HG03139 (cell line): ENCODE data around the gene SLC8A3.

ENCODE experiments used
- ATAC-seq: cut with Tn5 transposase; IDR thresholded peaks from one replicate; pipeline ENCODE4 v1.9.1; 2021; ENCODE audit not compliant: unreplicated experiment

SLC8A3 gene

DNA sequence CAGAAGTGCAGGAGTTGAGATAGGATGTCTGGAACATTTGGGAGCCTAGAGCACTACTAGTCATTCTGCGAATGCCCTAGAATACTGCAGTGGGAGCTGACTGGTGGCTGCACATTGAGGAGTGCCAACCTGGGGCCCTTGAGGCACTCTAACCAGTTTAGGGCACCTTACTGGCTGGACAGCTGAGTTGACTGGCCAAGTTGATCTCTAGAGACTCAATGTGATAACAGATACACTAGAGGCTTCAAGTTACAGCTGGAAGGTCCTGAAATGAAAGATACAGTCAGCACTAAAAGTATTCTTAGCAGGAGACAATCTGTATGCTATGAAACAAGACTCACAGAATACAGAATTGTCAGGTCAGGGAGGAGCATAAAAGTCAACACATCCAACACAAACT, 8.0 kb downstream of the SLC8A3 start:
- ATAC-seq, result no peak

DNA sequence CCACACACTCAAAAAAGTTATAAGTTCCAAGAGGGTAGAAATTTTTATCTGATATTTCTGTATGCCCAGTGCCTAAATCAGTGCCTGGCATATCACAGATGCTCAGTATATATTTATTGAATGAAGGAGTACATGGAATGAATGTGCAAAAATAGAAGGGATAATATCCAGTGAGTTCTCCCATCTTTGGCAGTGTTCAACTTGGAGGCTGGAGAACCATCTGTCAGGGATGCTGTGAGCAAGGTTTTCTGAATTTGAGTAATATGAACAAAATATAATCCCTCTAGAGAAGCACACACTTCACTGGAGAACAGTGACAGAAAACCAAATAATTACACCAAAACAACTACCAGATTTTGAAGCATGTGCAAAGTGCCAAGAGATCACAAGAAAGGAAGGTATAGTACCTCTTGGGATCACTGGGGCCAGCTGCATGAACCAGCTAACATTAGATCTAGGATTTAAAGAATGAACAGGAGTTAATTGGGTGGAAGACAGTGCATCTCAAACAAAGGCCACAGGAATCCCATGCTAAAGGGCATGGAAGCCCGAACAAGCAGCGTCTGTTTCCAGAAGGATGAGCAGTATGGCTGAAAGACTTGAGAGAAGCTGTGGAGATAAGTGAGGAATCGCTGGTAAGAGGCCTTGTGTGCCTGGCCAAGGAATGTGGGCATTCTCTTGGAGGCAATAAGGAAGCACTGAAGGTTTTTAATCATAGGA, 11.5 kb downstream of the SLC8A3 start:
- no peak for ATAC-seq

DNA sequence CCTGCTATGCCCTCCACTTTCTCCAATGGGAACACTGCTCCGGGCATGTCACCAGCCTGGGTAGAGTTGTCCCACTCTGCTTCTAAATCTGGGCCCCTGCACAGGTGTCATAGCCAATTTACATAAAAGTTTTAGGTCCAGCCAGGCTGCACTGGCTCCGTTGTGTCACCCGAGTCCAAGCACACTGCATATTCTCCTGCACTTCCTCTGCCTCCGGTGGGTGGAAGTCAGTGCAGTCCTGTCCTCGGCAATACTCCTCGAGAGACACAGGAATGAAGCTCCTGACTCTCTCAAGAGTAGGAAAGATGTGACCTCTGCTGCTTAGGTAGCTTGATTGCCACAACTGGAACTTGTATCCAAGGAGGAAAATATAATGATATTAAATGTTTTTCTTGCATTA, 15.2 kb downstream of the SLC8A3 start:
- ATAC-seq, result no peak

DNA sequence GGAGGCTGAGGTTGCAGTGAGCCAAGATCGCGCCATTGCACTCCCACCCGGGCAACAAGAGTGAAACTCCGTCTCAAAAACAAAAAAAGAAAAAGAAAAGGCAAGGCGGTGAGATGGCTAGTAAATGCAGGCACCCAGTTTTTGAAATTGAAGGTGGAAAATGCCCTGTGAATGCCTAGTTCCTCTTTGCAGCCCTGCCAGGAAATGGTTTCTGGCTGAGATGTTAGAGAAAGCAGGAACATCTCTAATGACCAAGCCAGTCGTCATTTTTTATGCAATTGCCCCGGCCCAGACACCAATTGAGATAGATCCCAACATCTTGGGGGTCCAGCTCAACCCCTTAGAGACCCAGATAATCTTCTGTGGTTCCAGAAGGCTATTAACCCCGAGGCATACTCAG, 17.0 kb downstream of the SLC8A3 start:
- ATAC-seq, result no peak

DNA sequence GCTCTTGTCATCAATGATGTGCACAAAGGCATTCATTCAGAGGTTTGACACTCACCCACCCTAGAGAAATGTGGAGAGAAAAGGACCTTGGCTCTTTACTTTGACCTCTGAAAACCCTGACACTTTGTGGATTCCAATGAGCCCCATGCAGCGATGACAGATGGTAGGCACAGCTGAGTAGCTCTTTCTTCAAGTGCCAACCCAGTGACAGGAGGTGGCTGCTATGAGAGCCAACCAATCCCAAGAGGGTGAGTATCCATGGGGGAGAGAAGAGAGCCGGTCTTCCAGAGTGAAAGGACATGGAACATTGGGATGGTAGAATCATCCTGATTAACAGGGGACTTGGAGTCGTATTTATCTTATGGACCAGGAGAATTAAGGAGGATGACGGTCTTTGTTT, 17.8 kb downstream of the SLC8A3 start:
- ATAC-seq, result no peak

DNA sequence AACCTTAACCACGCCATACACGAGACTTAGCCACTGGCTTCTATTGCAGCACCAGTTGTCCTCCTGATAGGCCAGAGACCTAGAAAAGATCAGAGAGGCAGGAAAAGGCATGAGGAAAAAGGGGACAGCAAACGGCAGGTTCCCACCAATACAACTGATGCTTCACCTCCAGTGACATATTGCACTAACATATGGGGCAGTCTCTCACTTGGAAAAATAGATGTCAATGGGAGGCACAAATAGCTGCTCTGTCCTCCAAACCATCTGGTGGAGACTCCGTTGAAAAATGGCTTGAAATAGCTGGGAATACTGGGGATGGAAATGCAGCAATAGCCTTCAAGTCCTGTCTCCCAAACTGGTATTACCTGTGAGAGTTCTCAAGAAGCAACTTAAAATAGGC, 20.3 kb downstream of the SLC8A3 start:
- no peak for ATAC-seq

DNA sequence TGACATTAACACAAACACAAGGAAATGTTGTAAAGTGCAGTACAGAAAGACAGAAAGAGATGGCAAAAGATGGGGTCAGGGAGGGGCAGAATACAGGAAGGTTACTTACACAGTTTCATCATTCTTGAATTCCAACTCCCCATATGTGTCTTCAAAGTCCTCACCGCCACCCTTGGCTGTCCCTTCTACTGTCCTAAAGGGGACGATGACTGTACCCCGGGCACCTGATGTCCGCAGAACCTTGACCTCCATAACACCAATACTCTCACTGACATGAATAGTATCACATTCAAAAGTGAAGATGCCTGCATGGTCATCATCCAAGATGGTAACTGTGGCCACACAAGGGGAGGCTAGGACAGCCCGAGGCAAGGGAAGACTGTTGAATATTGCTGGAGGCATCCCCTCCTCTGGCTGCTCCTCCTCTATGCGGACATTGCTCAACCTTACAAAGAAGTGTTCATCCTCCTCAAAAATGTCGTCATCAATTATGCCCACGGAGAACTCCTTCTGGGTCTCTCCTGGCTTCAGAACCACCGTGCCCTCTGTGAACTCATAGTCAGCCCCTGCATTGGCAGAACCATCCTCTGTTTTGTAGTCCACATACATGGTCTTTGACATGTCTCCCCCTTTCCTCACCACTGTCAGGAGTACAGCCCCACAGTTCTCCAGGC, 22.1 kb downstream of the SLC8A3 start:
- ATAC-seq, result no peak

DNA sequence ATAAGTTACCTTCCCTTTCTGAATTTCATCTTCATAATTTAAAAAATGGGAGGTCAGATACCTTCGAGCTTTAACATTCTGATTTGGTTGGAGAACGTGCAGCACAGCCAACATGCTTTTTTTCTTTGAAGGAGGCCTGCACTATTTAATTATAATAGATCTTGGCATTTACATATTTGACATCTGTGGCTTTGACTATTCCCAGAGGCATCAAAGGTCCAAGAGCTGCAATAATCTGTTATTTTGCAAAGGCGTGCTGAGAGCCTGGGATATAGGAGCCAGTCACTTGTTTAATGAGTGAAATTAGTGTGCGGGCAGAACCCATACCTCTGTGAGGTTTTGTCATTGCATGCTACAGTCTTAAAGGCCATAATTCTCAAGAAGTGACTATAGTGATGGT, 26.4 kb downstream of the SLC8A3 start:
- ATAC-seq, result no peak

DNA sequence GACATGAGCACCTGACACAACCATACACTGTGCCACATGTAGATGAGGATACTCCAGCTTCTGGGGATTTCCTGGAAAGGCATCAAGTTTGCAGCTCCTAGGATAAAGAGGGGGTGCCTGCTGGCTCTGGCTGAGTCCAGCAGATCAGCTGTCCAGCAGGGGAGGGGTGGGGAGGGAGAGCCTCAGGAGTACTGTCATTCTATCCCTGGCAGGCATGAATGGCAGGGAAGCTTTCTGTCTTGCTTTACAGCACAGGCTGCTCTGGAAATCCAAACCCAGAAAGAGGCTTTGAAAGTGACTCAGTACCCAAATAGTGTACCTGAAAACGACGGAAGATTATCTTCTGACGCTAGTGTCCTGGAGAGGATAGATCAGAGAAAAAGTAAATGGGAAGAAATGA, 32.2 kb downstream of the SLC8A3 start:
- no peak for ATAC-seq

DNA sequence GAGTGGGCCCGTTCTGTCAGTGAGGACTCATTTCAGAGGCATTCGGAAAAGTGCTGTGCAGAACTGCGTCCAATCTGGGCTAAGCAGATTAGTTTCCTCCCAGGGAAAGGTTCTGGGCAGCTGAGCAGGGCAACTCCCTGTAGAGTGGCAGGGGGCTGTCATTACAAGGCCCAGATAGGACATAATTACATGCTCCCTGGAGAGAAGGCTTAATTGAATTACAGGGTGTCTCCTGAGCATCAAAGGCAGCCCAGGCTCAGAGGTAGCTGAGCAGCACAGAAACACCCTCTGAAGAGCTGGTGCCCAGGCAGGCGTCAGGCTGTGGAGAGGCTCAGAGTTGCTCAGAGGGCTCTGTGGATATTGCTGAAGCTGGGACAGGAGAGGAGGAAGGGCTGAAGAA, 36.0 kb downstream of the SLC8A3 start:
- no peak for ATAC-seq

DNA sequence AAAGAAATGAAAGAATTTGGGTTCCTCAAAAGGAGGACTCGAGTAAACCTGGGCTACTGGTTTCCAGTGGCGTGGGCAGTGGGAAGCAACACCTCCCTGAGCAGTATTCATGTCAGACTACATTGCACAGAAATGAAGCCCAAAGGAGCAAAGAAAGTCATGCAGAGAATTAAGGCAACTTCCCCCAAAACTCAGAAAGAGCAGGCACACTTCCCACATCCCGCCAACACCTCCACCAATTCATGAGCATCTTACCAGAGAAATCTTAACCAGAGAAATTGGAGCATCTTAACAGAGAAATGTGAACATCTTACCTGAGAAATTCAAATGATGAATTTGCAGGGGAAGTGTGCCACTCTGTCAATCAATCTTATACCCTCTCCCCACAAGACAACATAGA, 36.7 kb downstream of the SLC8A3 start:
- ATAC-seq, result no peak

DNA sequence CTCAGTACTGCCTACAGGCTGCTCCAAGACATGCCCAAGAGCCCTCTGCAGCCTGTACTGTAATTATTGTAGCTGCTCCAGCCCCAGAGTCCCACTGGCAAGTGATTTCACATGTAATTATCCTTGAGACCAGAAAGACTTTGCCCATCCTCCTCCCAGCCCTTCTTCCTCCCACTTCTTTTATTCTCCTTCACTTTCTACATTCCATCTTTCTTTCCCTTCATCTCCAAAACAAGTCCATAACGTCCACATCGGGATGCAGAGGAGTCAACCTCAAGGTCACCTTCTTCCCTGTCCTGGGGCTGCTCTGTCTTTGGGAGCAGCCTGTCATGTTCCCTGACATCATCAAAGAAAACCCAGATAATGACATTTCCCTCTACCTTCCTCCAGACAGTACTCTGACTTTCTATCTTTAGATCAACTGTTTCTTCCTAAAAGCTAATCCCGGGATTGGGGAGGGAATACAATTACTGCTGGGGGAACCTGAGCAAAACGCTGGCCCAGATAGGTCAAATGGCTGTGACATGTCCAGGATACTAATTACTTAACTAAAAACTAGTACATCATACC, 39.1 kb downstream of the SLC8A3 start:
- ATAC-seq, result no peak

DNA sequence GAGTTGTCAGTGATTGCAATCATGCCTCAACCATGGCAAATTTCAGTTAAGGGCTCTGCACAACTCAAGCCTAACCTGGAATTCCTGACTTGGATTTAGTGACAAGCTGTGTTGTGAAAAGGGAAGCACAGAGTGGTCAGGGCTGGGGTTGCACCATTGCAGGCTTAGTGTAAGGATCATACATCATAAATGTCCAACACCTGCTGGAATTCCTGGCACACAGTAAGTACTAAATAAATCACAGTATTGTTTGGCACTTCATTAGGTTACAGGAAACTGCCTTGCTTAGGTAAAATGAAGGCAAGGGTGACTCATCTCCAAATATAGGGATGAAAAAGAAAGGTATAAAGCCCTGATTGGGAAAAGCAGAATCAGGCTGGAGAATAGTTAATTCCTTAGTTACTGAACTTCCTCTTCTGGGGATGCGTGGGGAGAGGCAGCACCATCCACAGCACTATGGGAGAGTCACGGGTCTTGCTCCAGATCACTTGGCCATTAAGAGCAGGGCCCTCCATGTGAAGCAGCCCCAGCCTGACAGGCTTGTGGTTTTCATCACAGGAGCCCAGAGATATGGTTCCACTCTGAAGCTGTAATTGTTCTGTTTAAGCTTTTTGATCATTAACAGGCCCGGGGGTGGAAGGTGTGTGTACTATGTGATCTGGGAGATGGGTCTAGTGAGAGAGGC, 39.7 kb downstream of the SLC8A3 start:
- ATAC-seq, result no peak

DNA sequence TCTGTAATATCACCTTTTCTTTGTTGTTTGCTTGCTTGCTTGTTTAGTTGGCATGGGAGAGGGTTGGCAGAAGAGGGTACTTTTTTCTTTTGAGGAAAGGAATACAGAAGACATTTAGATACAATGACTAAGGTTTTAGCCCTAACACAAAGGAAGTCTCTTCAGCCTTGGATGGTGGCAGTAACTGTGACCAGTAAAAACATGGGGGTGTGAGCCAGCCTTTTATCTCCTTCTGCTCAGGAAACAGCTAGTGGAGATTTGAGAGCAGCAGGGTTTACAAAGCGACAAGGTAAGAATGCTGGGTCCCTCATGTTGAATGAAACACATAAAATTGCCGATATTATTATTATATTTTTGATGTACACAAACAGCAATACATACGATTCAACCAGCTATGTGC, 40.4 kb downstream of the SLC8A3 start:
- ATAC-seq, result no peak

DNA sequence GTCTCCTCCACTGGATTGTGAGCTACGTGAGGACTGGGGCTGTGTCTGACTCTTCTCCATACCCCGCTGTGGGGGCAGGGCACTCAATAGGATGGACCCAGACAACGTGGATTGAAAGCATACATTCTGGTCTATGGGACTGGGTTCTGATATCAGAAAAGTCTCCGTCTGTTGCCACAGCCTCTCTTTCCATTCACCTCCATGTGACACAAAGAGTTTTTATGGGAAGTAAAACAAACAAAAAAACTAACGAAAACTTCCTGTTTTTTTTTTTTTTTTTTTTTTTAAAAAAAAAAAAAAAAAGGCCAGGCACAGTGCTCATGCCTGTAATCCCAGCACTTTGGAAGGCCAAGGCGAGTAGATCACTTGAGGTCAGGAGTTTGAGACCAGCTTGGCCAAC, 44.7 kb downstream of the SLC8A3 start:
- no peak for ATAC-seq

DNA sequence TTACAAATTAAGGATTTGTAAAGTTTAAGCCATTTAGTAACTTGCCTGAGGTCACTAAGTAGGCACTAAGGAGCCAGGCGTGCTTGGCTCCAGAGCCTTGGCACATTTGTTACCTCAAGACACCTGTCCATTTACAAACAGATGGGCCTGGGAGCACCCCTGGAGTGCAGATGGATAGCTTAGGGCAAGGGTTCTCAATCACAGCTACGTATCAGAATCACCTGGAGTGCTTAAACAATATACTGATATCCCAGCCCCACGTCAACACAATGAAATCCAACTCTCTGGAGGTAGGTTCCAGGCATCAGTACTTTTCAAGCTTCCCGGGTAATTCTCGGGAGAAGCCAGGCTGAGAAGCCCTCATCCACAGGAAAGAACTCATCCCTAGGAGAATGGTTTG, 45.4 kb downstream of the SLC8A3 start:
- no peak for ATAC-seq

DNA sequence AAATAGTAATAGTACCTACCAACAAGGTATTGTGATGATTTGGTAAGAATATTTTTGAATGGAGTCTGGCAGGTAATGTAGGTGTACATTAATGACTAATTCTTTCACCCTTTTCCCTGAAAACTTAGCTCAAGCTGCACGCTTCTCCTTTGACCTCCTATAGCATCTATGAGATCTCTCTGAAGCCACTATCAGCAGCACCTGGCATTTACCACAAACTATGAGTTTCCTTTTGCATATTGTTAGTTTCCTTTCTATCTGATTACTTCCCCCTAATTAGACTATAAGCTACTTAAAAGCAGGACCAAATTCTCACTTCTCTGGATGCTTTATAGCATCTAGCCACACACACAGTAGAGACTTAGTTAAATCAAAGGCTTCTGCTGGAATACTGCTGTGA, 48.1 kb downstream of the SLC8A3 start:
- no peak for ATAC-seq

DNA sequence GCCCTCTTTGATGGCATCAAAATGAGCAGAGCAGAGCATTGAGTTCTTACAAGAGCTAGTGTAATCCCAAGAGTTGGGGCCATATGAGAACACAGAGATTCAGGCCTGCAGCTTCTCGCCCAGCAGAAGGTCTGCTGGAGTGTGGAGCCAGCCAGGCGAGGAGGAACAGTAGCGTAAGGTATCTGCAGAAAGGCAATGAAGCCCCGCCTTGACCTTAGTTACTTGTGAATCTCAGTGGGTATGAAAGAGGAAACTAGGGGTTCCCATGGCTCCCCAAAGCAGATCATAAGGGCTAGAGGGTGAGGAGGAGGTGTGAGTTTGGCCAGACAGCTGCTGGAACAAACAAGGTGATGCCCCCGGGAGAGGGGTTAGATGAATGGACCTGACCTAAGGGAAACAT, 49.4 kb downstream of the SLC8A3 start:
- no peak for ATAC-seq

DNA sequence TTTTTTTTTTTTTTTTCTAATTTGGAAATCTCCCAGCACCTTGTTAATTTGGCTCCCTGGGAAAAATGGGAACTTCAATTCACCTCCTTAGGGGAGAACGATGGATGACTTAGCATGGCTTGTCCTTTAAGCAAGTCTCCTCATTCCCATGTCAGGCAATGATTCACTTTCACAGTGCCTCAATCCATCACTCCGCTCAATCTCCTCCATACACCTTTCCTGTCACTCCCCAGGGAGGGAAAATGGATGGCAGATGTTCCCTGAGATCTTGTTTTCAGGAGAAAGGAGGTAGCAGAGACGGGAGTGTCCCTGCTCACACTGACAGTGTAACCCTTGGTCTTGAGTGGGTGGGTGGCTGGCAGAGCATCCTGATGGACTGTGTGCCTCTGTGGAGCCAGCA, 51.0 kb downstream of the SLC8A3 start:
- ATAC-seq, result no peak

DNA sequence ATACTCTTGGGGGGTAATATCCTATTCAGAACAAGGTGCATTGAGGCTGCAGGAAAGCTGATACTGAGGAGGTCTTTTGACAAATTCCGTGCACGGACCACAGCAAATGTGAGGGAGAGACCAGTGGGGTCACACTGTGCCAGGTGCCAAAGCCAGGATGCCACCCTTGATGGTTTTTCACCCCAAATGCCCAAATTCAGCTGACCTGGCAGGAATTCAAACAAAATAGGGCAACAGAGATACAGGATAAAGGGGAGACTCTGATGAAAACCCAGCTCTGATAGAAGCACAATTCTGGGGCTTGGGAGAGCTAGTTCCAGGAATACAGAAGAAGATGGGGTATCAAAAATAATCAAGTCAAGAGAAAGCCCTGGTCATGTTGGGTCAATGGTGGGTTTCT, 55.3 kb downstream of the SLC8A3 start:
- no peak for ATAC-seq

DNA sequence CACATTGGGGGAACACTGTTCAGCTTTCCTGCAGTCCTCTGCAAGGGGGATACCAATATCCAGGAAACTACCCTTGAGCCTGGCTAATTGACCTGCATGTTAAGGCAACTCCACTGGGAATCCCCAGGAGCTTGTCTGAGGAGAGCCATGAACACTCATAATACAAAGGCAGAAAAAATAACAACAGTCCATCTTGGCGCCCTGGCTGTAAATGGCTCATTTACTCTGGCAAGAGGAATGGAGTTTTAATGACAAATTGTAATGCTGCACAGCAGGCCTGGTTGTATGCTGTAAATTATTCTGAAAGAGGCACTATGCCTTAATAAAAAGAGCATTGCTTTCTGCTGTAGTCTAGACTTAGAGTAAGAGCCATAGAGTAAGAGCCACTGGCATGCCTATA, 58.3 kb downstream of the SLC8A3 start:
- ATAC-seq, result no peak

DNA sequence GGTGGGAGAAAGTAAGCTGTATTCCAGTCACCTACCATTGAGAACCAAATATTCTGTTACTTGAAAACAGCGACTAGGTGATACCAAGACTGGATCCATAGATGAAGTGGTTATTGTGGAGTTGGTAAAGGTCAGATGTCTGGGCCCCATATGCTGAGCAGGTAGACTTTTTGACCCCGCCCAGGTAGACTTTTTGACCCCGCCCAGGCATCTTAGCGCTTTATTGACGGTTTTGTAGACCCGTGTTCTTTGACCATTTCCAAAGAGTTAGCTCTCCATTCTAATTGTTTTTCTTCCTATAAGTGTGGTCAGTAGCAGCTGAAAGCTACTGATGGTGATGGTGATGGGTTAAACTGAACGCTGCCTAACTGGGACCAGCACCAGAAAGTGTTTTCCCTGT, 61.6 kb downstream of the SLC8A3 start:
- no peak for ATAC-seq
